ENCODE measurements around the gene CLASP1. TPM values are rescaled to one million over a fixed set of nuclear protein-coding genes. Genes with fewer than 3 reads are reported as not detected.

Gene CLASP1
- polyA plus RNA-seq, 1 donor (not counting 4 experiments of a cell fraction or from before 2014, with no cell fraction given), result 16.7 TPM

GRCh38 chr2:121330921-121331320, 318.3 kb downstream of the CLASP1 start:
- H3K36me3 ChIP-seq (ENCODE audit: control insufficient read depth in 2 of 2, extremely low read depth in 1 of 2, insufficient read depth in 2 of 2, low read length in 2 of 2), result no peaks in the 10 kb centered on the region
- peaks cover 2% of the 10 kb centered on the region for H3K9me1 ChIP-seq (ENCODE audit: control insufficient read depth, extremely low read depth, insufficient read depth, low read length)
- H2AFZ ChIP-seq (ENCODE audit: control insufficient read depth, low read length), result no peak overlapping the region
- FAIRE-seq, result no peak
- no peaks in the 10 kb centered on the region for H4K20me1 ChIP-seq (ENCODE audit: control insufficient read depth, extremely low read depth, insufficient read depth, low read length)
- H3K27ac ChIP-seq (ENCODE audit: control insufficient read depth, insufficient read depth, low read length), result no peak overlapping the region
- no peaks in the 10 kb centered on the region for H3K9me3 ChIP-seq (ENCODE audit: control insufficient read depth, low read depth, low read length)
- no peak for TF ChIP-seq EZH2 (IDR thresholded peaks at IDR 0.05; ENCODE audit: low read length)
- TF ChIP-seq CTCF (optimal IDR thresholded peaks at IDR 0.05 in 1 of 3, IDR thresholded peaks at IDR 0.05 in 1 of 3, conservative IDR thresholded peaks at IDR 0.05 in 1 of 3; ENCODE audit: extremely low read depth in 1 of 3, insufficient read depth in 2 of 3, low read length in 3 of 3), result no peak
- H3K79me2 ChIP-seq (ENCODE audit: control insufficient read depth, insufficient read depth, low read length), result no peaks in the 10 kb centered on the region
- no peak overlapping the region for H3K4me2 ChIP-seq (ENCODE audit: control insufficient read depth, extremely low read depth, insufficient read depth, low read depth, low read length)
- no peak overlapping the region for H3K9ac ChIP-seq (ENCODE audit: control insufficient read depth, extremely low read depth, insufficient read depth, low read length)
- dilution Hi-C loops (cut with MboI; ENCODE audit: extremely low pct_ligation_motif_present, low sequenced_read_pairs), result no loop called here
- no peak for DNase-seq (ENCODE audit: low read depth, low spot score)
- no peaks in the 10 kb centered on the region for H3K27me3 ChIP-seq (ENCODE audit: control insufficient read depth, extremely low read depth, insufficient read depth, low read length)
- H3K4me3 ChIP-seq (ENCODE audit: control insufficient read depth in 2 of 3, extremely low read depth in 1 of 3, insufficient read depth in 2 of 3, low read depth in 1 of 3, low read length in 3 of 3), result no peak overlapping the region
- peaks cover 7% of the 10 kb centered on the region for H3K4me1 ChIP-seq (ENCODE audit: control insufficient read depth, extremely low read depth, insufficient read depth, low read length)

- dilution Hi-C loops (cut with MboI; ENCODE audit: extremely low pct_ligation_motif_present, low sequenced_read_pairs), result no loop called here
- Histone ChIP-seq H3K4me2 (ENCODE audit: control insufficient read depth, extremely low read depth, insufficient read depth, low read depth, low read length) (no peak overlapping the region), H3K27me3 (ENCODE audit: control insufficient read depth, extremely low read depth, insufficient read depth, low read length) (no peaks in the 10 kb centered on the region), H3K4me1 (ENCODE audit: control insufficient read depth, extremely low read depth, insufficient read depth, low read length) (no peaks in the 10 kb centered on the region), H3K9ac (ENCODE audit: control insufficient read depth, extremely low read depth, insufficient read depth, low read length) (no peak overlapping the region), H3K9me1 (ENCODE audit: control insufficient read depth, extremely low read depth, insufficient read depth, low read length) (no peaks in the 10 kb centered on the region), H3K27ac (ENCODE audit: control insufficient read depth, insufficient read depth, low read length) (no peak overlapping the region), H3K9me3 (ENCODE audit: control insufficient read depth, low read depth, low read length) (no peaks in the 10 kb centered on the region), H3K36me3 (ENCODE audit: control insufficient read depth in 2 of 2, extremely low read depth in 1 of 2, insufficient read depth in 2 of 2, low read length in 2 of 2) (no peaks in the 10 kb centered on the region), H3K4me3 (ENCODE audit: control insufficient read depth in 2 of 3, extremely low read depth in 1 of 3, insufficient read depth in 2 of 3, low read depth in 1 of 3, low read length in 3 of 3) (no peak overlapping the region), H4K20me1 (ENCODE audit: control insufficient read depth, extremely low read depth, insufficient read depth, low read length) (no peaks in the 10 kb centered on the region), H2AFZ (ENCODE audit: control insufficient read depth, low read length) (no peak overlapping the region), H3K79me2 (ENCODE audit: control insufficient read depth, insufficient read depth, low read length) (no peaks in the 10 kb centered on the region)
- TF ChIP-seq EZH2 (IDR thresholded peaks at IDR 0.05; ENCODE audit: low read length) (no peak), CTCF (optimal IDR thresholded peaks at IDR 0.05 in 1 of 3, IDR thresholded peaks at IDR 0.05 in 1 of 3, conservative IDR thresholded peaks at IDR 0.05 in 1 of 3; ENCODE audit: extremely low read depth in 1 of 3, insufficient read depth in 2 of 3, low read length in 3 of 3) (no peak)
- FAIRE-seq (no peak), DNase-seq (ENCODE audit: low read depth, low spot score) (no peak)
Observed at GRCh38 chr2:121329786-121330185, 319.5 kb downstream of the CLASP1 start.

Data from keratinocyte (primary cell).